HPDE6-E6E7 (cell line): ENCODE data around the gene RAD51B.

Source experiments
- DNase-seq: peaks from one replicate; pipeline ENCODE4 v3.0.0; 2011; ENCODE audit warnings: missing footprints; ENCODE audit errors: extremely low spot score

The RAD51B gene

GRCh38 chr14:68609012-68609411, 789.4 kb downstream of the RAD51B start:
- DNase-seq: no peak

GRCh38 chr14:68610251-68610793, 790.7 kb downstream of the RAD51B start:
- no peak for DNase-seq

GRCh38 chr14:68611599-68611998, 792.0 kb downstream of the RAD51B start:
- DNase-seq: no peak

GRCh38 chr14:68612049-68612448, 792.5 kb downstream of the RAD51B start:
- no peak for DNase-seq

- DNase-seq: no peak
Measured at GRCh38 chr14:68616221-68616902, 796.8 kb downstream of the RAD51B start.

- DNase-seq: no peak
Measured at GRCh38 chr14:68619790-68620574, 800.4 kb downstream of the RAD51B start.

GRCh38 chr14:68621400-68622365, 802.1 kb downstream of the RAD51B start:
- no peak for DNase-seq

- DNase-seq: no peak
Measured at GRCh38 chr14:68622856-68623255, 803.3 kb downstream of the RAD51B start.

- no peak for DNase-seq
Measured at GRCh38 chr14:68623307-68623706, 803.7 kb downstream of the RAD51B start.

GRCh38 chr14:68623826-68624225, 804.2 kb downstream of the RAD51B start:
- no peak for DNase-seq

GRCh38 chr14:68624541-68625220, 805.1 kb downstream of the RAD51B start:
- no peak for DNase-seq

- DNase-seq: no peak
Measured at GRCh38 chr14:68625366-68626090, 805.9 kb downstream of the RAD51B start.

- no peak for DNase-seq
Measured at GRCh38 chr14:68626386-68626785, 806.8 kb downstream of the RAD51B start.

GRCh38 chr14:68627050-68627867, 807.7 kb downstream of the RAD51B start:
- DNase-seq: no peak

GRCh38 chr14:68627868-68628604, 808.5 kb downstream of the RAD51B start:
- no peak for DNase-seq

GRCh38 chr14:68628605-68629310, 809.2 kb downstream of the RAD51B start:
- no peak for DNase-seq

GRCh38 chr14:68630081-68630571, 810.5 kb downstream of the RAD51B start:
- DNase-seq: no peak
